IMR-90 (cell line): ENCODE results near the gene TESK2. TPM values are rescaled to one million over a fixed set of nuclear protein-coding genes. Genes with fewer than 3 reads are reported as not detected.

Source experiments
- ATAC-seq: fragments of 200-7000 bp; cut with Tn5 transposase; 2 replicates; pipeline ENCODE4 v1.9.1; 2020; ENCODE audit warnings: low read depth, mild to moderate bottlenecking, moderate library complexity
- BruUV-seq: library from RNA; stranded (reverse); fragments of 400-500 nt; replicated peaks from 2 replicates; lab custom pipeline; 2021; lab: Mats Ljungman, UMichigan
- CTCF ChIA-PET: fragments of 300-600 bp; formaldehyde crosslinking; extraction: SDS; loops from one replicate; lab custom pipeline; 2021; ENCODE audit warnings: antibody characterized with exemption; lab: Yijun Ruan, JAX
- POLR2A ChIA-PET: fragments of 300-600 bp; sonication (Branson Sonifier 250); formaldehyde crosslinking; loops from one replicate; lab custom pipeline; 2022; ENCODE audit warnings: antibody characterized with exemption; ENCODE audit not compliant: unreplicated experiment; lab: Charles Lee
- DNase-seq: peaks from one replicate; pipeline ENCODE4 v3.0.0; 2013
- H2AFZ ChIP-seq: replicated peaks from 2 replicates; pipeline ENCODE3; 2013; ENCODE audit warnings: low read length, mild to moderate bottlenecking; ENCODE audit not compliant: poor library complexity
- H2AK5ac ChIP-seq: 2 replicates; pipeline ENCODE4 v1.6.1; 2013; ENCODE audit warnings: low read depth, low read length, inconsistent platforms
- H2AK9ac ChIP-seq: replicated peaks from 2 replicates; pipeline ENCODE3; 2013; ENCODE audit warnings: mild to moderate bottlenecking, low read depth, low read length, moderate library complexity; ENCODE audit not compliant: poor library complexity
- H2BK120ac ChIP-seq: 2 replicates; pipeline ENCODE4 v1.6.1; 2013; ENCODE audit warnings: low read depth, low read length, inconsistent platforms
- H2BK15ac ChIP-seq: 3 replicates; pipeline ENCODE4 v1.6.1; 2013; ENCODE audit warnings: low read depth, low read length, inconsistent platforms
- H2BK20ac ChIP-seq: 2 replicates; pipeline ENCODE4 v1.6.1; 2013; ENCODE audit warnings: low read depth, mild to moderate bottlenecking, inconsistent platforms, low read length, moderate library complexity
- H2BK5ac ChIP-seq: 2 replicates; pipeline ENCODE4 v1.6.1; 2013; ENCODE audit warnings: mild to moderate bottlenecking, low read depth, low read length, inconsistent platforms; ENCODE audit not compliant: poor library complexity, severe bottlenecking
- H3K14ac ChIP-seq: replicated peaks from 2 replicates; pipeline ENCODE4 v1.6.1; 2013; ENCODE audit warnings: low read depth, low read length, inconsistent platforms
- H3K18ac ChIP-seq: 2 replicates; pipeline ENCODE4 v1.6.1; 2013; ENCODE audit warnings: low read depth, low read length, control low read depth
- H3K23ac ChIP-seq: 2 replicates; pipeline ENCODE4 v1.6.1; 2013; ENCODE audit warnings: low read depth, low read length, inconsistent platforms
- H3K27ac ChIP-seq: 2 replicates; pipeline ENCODE4 v1.5.1; 2013; ENCODE audit warnings: mild to moderate bottlenecking, control low read depth, low read length; ENCODE audit not compliant: insufficient read depth
- H3K27me3 ChIP-seq: 2 replicates; pipeline ENCODE4 v1.6.1; 2013; ENCODE audit warnings: low read length; ENCODE audit not compliant: control insufficient read depth, insufficient read depth
- H3K36me3 ChIP-seq: 2 replicates; pipeline ENCODE4 v1.6.1; 2013; ENCODE audit warnings: low read length, mixed read lengths; ENCODE audit not compliant: control insufficient read depth, insufficient read depth
- H3K4ac ChIP-seq: 2 replicates; pipeline ENCODE4 v1.6.1; 2013; ENCODE audit warnings: low read depth, low read length, inconsistent platforms
- H3K4me1 ChIP-seq: 2 replicates; pipeline ENCODE4 v1.6.1; 2013; ENCODE audit warnings: low read length, mixed read lengths; ENCODE audit not compliant: control insufficient read depth, insufficient read depth
- H3K4me2 ChIP-seq: 2 replicates; pipeline ENCODE4 v1.6.1; 2013; ENCODE audit warnings: low read depth, mild to moderate bottlenecking, control low read depth, low read length, moderate library complexity
- H3K4me3 ChIP-seq: 2 replicates; pipeline ENCODE4 v1.5.1; 2013; ENCODE audit warnings: low read depth, mild to moderate bottlenecking, control low read depth, low read length, moderate library complexity; ENCODE audit not compliant: insufficient read depth
- H3K56ac ChIP-seq: 2 replicates; pipeline ENCODE4 v1.6.1; 2013; ENCODE audit warnings: low read length, inconsistent platforms; ENCODE audit not compliant: insufficient read depth; ENCODE audit errors: extremely low read depth
- H3K79me1 ChIP-seq, 2 experiments: 2 replicates each; pipeline ENCODE4 v1.6.1; 2013; ENCODE audit warnings: low read length in 2 of 2, inconsistent platforms in 1 of 2, low read depth in 1 of 2
- H3K9ac ChIP-seq: 2 replicates; pipeline ENCODE4 v1.6.1; 2013; ENCODE audit warnings: low read depth, low read length, control low read depth
- H3K9me1 ChIP-seq: 2 replicates; pipeline ENCODE4 v1.6.1; 2013; ENCODE audit warnings: low read length, inconsistent platforms; ENCODE audit not compliant: insufficient read depth
- H3K9me3 ChIP-seq: 2 replicates; pipeline ENCODE4 v1.6.1; 2013; ENCODE audit warnings: low read length; ENCODE audit not compliant: control insufficient read depth, insufficient read depth
- H4K20me1 ChIP-seq: 2 replicates; pipeline ENCODE4 v1.6.1; 2013; ENCODE audit warnings: low read length, inconsistent platforms; ENCODE audit not compliant: insufficient read depth
- H4K5ac ChIP-seq: 2 replicates; pipeline ENCODE4 v1.6.1; 2013; ENCODE audit warnings: mild to moderate bottlenecking, low read depth, low read length, control low read depth
- H4K8ac ChIP-seq, 2 experiments: 2 replicates each; pipeline ENCODE4 v1.6.1; 2013; ENCODE audit warnings: low read depth in 2 of 2, low read length in 2 of 2, control low read depth in 1 of 2, inconsistent platforms in 1 of 2
- H4K91ac ChIP-seq: 2 replicates; pipeline ENCODE4 v1.6.1; 2013; ENCODE audit warnings: low read depth, low read length, inconsistent platforms; ENCODE audit not compliant: insufficient read depth
- CEBPB ChIP-seq: IDR thresholded peaks from 2 replicates; pipeline ENCODE4 v1.6.1; 2012; ENCODE audit warnings: low read depth, low read length, improper control_type of control experiment
- CHD1 ChIP-seq: IDR thresholded peaks from 2 replicates; pipeline ENCODE4 v1.6.1; 2012; ENCODE audit warnings: low read depth, low read length, improper control_type of control experiment
- MAZ ChIP-seq: IDR thresholded peaks from 2 replicates; pipeline ENCODE4 v1.6.1; 2012; ENCODE audit warnings: low read depth, mild to moderate bottlenecking, low read length, improper control_type of control experiment, moderate library complexity, borderline replicate concordance
- RFX5 ChIP-seq: IDR thresholded peaks from 2 replicates; pipeline ENCODE4 v1.8.0; 2012; ENCODE audit warnings: low read depth, mild to moderate bottlenecking, low read length, moderate library complexity
- USF2 ChIP-seq: fragments of 150-350 bp; IDR thresholded peaks from 2 replicates; pipeline ENCODE4 v1.6.1; 2017; ENCODE audit warnings: mild to moderate bottlenecking, antibody characterized with exemption, low read length, low read depth
- WGBS, 2 experiments: methylation state at CpG; one replicate each; pipeline versions ENCODE4 v1.1.5 to v1.1.7; 2013; ENCODE audit warnings: missing lambda C conversion rate in 2 of 2; ENCODE audit not compliant: insufficient read length in 1 of 2; ENCODE audit errors: extremely low coverage in 2 of 2; 5-methylcytosine and 5-hydroxymethylcytosine counted together
- dilution Hi-C: fragments of 300-500 bp; cut with HindIII; formaldehyde crosslinking; loops from one replicate; pipeline ENCODE4 v1.14.3; 2018; ENCODE audit warnings: low sequenced_read_pairs; ENCODE audit not compliant: unreplicated experiment
- in situ Hi-C: fragments of 300-500 bp; cut with MboI; formaldehyde crosslinking; loops from 3 replicates; pipeline ENCODE4 v1.14.3; 2019; ENCODE audit warnings: low sequenced_read_pairs, inconsistent platforms, mixed read lengths
- intact Hi-C: fragments of 100-400 bp; cut with micrococcal nuclease; formaldehyde crosslinking; loops from 2 replicates; pipeline ENCODE4 v1.10.0; 2022
- polyA plus RNA-seq, 3 experiments: library from polyadenylated mRNA; depleted of rRNA; stranded (reverse); fragments of >200 nt; gene quantifications; 2 replicates each; pipeline ENCODE4 v1.2.3, GENCODE V29; 2012; ENCODE audit warnings: low replicate concordance in 1 of 3
- total RNA-seq: library from RNA; depleted of rRNA; stranded (reverse); fragments of >200 nt; gene quantifications from 2 replicates; pipeline ENCODE4 v1.2.3, GENCODE V29; 2012
- TF ChIP-seq, protein P1 (sequence below): fragments of 150-350 bp; IDR thresholded peaks from 2 replicates; pipeline ENCODE4 v1.6.1; 2016; ENCODE audit warnings: low read depth, mild to moderate bottlenecking, low read length, moderate library complexity, borderline replicate concordance

The TESK2 gene
- total and polyA plus RNA-seq, 2 of the 4 experiments (the other 2 are of a cell fraction): 0.90 to 1.3 TPM

- Histone ChIP-seq H2AK9ac (no peak overlapping the region), H3K27me3 (no peaks in the 10 kb centered on the region), H2AK5ac (no peak overlapping the region), H3K56ac (no peak overlapping the region), H4K91ac (no peak overlapping the region), H3K9me3 (no peaks in the 10 kb centered on the region), H2BK120ac (no peak overlapping the region), H3K9ac (no peak overlapping the region), H3K18ac (no peak overlapping the region), H3K4me3 (no peak overlapping the region), H3K14ac (no peak overlapping the region), H4K8ac (no peak overlapping the region), H3K27ac (no peak overlapping the region), H3K9me1 (no peaks in the 10 kb centered on the region), H3K4me1 (no peaks in the 10 kb centered on the region), H2BK20ac (no peak overlapping the region), H2AFZ (no peak overlapping the region), H4K5ac (no peak overlapping the region), H3K36me3 (no peaks in the 10 kb centered on the region), H3K4ac (no peak overlapping the region), H2BK5ac (no peak overlapping the region), H3K23ac (no peak overlapping the region), H2BK15ac (no peak overlapping the region), H3K79me1 (no peaks in the 10 kb centered on the region), H3K4me2 (no peak overlapping the region), H4K20me1 (no peaks in the 10 kb centered on the region)
- in situ Hi-C loops (no loop called here), dilution Hi-C loops (no loop called here), intact Hi-C loops (no loop called here)
- DNase-seq (no peak), ATAC-seq (no peak)
- ChIA-PET POLR2A (interaction anchor here (0.5 kb wide), 1 partner anchor 14 kb away, joined by 3 read pairs; no protein-coding TSS in a partner anchor), CTCF (interaction anchor here (0.6 kb wide), 1 partner anchor 677 kb away, joined by 3 read pairs; no protein-coding TSS in a partner anchor)
- WGBS, 2 experiments: no CpG with 5 or more reads among the region's 2 CpGs
- TF ChIP-seq USF2: no peak
- TF ChIP-seq RFX5: no peak
- TF ChIP-seq, protein P1, sequence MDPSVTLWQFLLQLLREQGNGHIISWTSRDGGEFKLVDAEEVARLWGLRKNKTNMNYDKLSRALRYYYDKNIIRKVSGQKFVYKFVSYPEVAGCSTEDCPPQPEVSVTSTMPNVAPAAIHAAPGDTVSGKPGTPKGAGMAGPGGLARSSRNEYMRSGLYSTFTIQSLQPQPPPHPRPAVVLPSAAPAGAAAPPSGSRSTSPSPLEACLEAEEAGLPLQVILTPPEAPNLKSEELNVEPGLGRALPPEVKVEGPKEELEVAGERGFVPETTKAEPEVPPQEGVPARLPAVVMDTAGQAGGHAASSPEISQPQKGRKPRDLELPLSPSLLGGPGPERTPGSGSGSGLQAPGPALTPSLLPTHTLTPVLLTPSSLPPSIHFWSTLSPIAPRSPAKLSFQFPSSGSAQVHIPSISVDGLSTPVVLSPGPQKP: no peak
- no peak for TF ChIP-seq CHD1
- TF ChIP-seq MAZ: no peak
- no peak for TF ChIP-seq CEBPB
- no TSS peak for BruUV-seq
Observed at GRCh38 chr1:45473302-45473701, 17.7 kb downstream of the TESK2 start.
